Gastrocnemius medialis (tissue), 4 donors: ENCODE data around the gene STIM1.

Source experiments
- CTCF ChIP-seq, 5 experiments: fragments of 450-650 bp in 3 of 5; fragments of 200-600 bp in 2 of 5; sonication (generic) in 2 of 5; IDR thresholded peaks in 4 of 5; conservative IDR thresholded peaks in 1 of 5; 1 replicate in 4 of 5; 2 replicates in 1 of 5; pipeline ENCODE4 v1.5.1; 2016 to 2019; ENCODE audit warnings: antibody characterized with exemption in 5 of 5, mild to moderate bottlenecking in 3 of 5, moderate library complexity in 3 of 5
- POLR2A ChIP-seq, 2 donors: fragments of 450-650 bp; IDR thresholded peaks; one replicate each; pipeline ENCODE4 v1.6.1; 2017; ENCODE audit warnings: antibody characterized with exemption in 2 of 2, mild to moderate bottlenecking in 2 of 2, moderate library complexity in 2 of 2

GRCh38 chr11:3984896-3985295 lies 129.4 kb downstream of the STIM1 start:
- TF ChIP-seq POLR2A (IDR thresholded peaks at IDR 0.05) (no peak), CTCF (IDR thresholded peaks at IDR 0.05 in 4 of 5, conservative IDR thresholded peaks at IDR 0.05 in 1 of 5) (no peak)
